Measurements from ENCODE around the gene TELO2.

The TELO2 gene

DNA sequence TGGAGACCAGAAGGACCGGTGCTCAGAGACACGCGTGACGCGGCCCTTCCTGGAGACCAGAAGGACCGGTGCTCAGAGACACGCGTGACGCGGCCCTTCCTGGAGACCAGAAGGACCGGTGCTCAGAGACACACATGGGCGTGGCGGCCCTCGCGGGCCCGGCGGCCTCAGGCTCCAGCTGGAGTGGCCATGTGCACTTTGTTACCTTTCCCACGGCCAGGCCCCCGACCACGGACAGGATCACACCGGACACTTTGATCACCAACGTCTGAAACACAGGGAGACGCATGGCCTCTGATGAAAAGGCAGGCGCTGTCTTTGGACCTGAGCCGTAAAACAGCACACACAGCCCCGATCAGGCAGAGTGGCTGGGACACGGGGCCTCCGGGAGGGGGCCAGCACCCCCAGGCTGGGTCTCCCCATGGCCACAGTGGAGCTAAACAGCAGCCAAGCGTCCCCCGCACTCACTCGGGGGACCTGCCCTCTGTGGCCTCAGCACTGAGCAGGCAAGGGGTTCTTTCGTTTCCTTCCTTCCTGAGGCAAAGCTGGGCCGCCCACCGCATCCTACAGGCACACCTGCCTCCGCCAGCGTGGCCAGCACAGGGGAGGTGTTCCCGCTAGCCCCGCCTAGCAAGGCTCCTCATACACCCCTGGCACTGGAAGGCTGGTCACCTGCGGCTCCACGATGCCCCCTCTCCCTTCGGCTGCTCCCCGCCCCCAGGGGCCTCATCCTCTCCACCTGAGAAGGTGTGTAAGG lies 35.5 kb upstream of the TELO2 start:
- H3K27me3 ChIP-seq (ENCODE audit: control insufficient read depth, insufficient read depth, low read length) = no peaks in the 10 kb centered on the region
- H3K9me3 ChIP-seq (ENCODE audit: control insufficient read depth, low read length) = no peaks in the 10 kb centered on the region
- TF ChIP-seq, protein P1, sequence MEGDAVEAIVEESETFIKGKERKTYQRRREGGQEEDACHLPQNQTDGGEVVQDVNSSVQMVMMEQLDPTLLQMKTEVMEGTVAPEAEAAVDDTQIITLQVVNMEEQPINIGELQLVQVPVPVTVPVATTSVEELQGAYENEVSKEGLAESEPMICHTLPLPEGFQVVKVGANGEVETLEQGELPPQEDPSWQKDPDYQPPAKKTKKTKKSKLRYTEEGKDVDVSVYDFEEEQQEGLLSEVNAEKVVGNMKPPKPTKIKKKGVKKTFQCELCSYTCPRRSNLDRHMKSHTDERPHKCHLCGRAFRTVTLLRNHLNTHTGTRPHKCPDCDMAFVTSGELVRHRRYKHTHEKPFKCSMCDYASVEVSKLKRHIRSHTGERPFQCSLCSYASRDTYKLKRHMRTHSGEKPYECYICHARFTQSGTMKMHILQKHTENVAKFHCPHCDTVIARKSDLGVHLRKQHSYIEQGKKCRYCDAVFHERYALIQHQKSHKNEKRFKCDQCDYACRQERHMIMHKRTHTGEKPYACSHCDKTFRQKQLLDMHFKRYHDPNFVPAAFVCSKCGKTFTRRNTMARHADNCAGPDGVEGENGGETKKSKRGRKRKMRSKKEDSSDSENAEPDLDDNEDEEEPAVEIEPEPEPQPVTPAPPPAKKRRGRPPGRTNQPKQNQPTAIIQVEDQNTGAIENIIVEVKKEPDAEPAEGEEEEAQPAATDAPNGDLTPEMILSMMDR (IDR thresholded peaks at IDR 0.05) = no peak
- H3K27ac ChIP-seq = no peak overlapping the region
- peaks cover 2% of the 10 kb centered on the region for H3K79me2 ChIP-seq
- H3K36me3 ChIP-seq (ENCODE audit: control insufficient read depth, insufficient read depth, low read length) = no peaks in the 10 kb centered on the region
- H3K4me1 ChIP-seq = no peaks in the 10 kb centered on the region
- H3K9ac ChIP-seq = no peak overlapping the region
- H3K4me2 ChIP-seq (ENCODE audit: low read length) = no peak overlapping the region
- no peak overlapping the region for H3K4me3 ChIP-seq (ENCODE audit: low read depth, low read length)
- no peak overlapping the region for H2AFZ ChIP-seq

DNA sequence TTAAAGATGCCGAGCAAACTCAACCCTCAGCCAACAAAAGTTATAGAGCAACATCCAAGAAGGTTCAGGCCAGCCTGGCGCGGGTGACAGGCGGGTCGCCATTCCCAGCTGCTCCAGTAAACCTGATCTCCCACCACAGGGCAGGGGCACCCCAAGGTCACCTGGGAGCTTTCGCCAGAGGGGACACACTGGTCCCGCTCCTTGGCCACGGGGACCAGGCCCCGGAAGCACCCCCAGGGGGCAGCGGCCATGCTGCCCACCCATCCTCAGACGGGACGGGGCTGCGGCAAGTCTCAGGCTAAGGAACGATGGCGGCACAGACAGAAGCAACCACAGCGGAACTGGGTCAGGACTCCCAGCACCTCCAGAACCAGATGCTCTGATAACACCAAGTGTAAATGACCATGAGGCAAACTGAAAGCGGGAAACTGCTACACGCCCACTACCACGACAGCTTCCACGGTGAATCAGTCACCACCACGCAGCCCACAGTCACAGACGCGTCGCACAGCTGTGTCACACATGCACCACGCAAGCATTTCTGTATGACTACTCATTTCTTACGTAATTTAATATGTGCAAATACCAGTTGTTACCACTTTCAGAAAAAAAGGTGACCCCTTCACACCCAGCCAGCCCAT lies 34.7 kb upstream of the TELO2 start:
- Histone ChIP-seq H3K9ac (no peak overlapping the region), H2AFZ (no peak overlapping the region), H3K27ac (no peak overlapping the region), H3K36me3 (ENCODE audit: control insufficient read depth, insufficient read depth, low read length) (no peaks in the 10 kb centered on the region), H3K79me2 (peaks cover 4% of the 10 kb centered on the region), H3K9me3 (ENCODE audit: control insufficient read depth, low read length) (no peaks in the 10 kb centered on the region), H3K4me3 (ENCODE audit: low read depth, low read length) (no peak overlapping the region), H3K4me2 (ENCODE audit: low read length) (no peak overlapping the region), H3K4me1 (no peaks in the 10 kb centered on the region), H3K27me3 (ENCODE audit: control insufficient read depth, insufficient read depth, low read length) (no peaks in the 10 kb centered on the region)
- TF ChIP-seq, protein P1 (IDR thresholded peaks at IDR 0.05) = no peak

GRCh38 chr16:1458977-1459341 lies 34.2 kb upstream of the TELO2 start:
- no peak overlapping the region for H2AFZ ChIP-seq
- no peaks in the 10 kb centered on the region for H3K4me1 ChIP-seq
- TF ChIP-seq, protein P1 (IDR thresholded peaks at IDR 0.05) = no peak
- no peak overlapping the region for H3K27ac ChIP-seq
- H3K9ac ChIP-seq = no peak overlapping the region
- peaks cover 4% of the 10 kb centered on the region for H3K79me2 ChIP-seq
- no peaks in the 10 kb centered on the region for H3K9me3 ChIP-seq (ENCODE audit: control insufficient read depth, low read length)
- no peaks in the 10 kb centered on the region for H3K27me3 ChIP-seq (ENCODE audit: control insufficient read depth, insufficient read depth, low read length)
- no peaks in the 10 kb centered on the region for H3K36me3 ChIP-seq (ENCODE audit: control insufficient read depth, insufficient read depth, low read length)
- H3K4me3 ChIP-seq (ENCODE audit: low read depth, low read length) = no peak overlapping the region
- no peak overlapping the region for H3K4me2 ChIP-seq (ENCODE audit: low read length)

GRCh38 chr16:1459967-1460366 lies 33.2 kb upstream of the TELO2 start:
- H3K4me3 ChIP-seq (ENCODE audit: low read depth, low read length) = no peak overlapping the region
- TF ChIP-seq, protein P1 (IDR thresholded peaks at IDR 0.05) = no peak
- H3K79me2 ChIP-seq = peaks cover 6% of the 10 kb centered on the region
- no peaks in the 10 kb centered on the region for H3K9me3 ChIP-seq (ENCODE audit: control insufficient read depth, low read length)
- H3K9ac ChIP-seq = no peak overlapping the region
- H3K36me3 ChIP-seq (ENCODE audit: control insufficient read depth, insufficient read depth, low read length) = no peaks in the 10 kb centered on the region
- H3K4me2 ChIP-seq (ENCODE audit: low read length) = no peak overlapping the region
- H3K27ac ChIP-seq = no peak overlapping the region
- no peaks in the 10 kb centered on the region for H3K4me1 ChIP-seq
- no peaks in the 10 kb centered on the region for H3K27me3 ChIP-seq (ENCODE audit: control insufficient read depth, insufficient read depth, low read length)
- no peak overlapping the region for H2AFZ ChIP-seq

All from parathyroid adenoma (tissue), 2 donors.